NCI-H2196 treated with DMSO at 0.1 percent for 48 hours (cell line): Measurements from ENCODE around the gene PRR5L.
"Not testable (repeated sequence)": the region's sequence is repeated elsewhere in the genome, so short reads cannot be mapped to it uniquely, and the experiment has no call there.

Experiments used
- DNase-seq: peaks from one replicate; lab custom pipeline; 2025; ENCODE audit not compliant: unreplicated experiment; lab: John Stamatoyannopoulos, UW

Gene PRR5L

DNA sequence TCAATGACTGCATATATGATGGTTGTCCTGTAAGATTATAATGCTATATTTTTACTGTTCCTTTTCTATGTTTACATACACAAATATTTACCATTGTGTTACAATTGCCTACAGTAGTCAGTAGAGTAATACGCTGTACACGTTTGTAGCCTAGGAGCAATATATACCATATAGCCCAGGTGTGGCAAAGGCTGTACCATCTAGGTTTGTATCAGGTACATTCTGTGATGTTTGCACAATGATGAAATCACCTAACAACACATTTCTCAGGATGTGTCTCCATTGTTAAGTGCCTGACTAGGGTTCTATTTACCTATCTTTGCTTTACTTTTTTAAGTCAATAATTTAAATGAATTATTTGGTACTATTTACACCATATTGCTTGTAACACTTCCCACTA is 21.9 kb downstream of the PRR5L start:
- no peak for DNase-seq

DNA sequence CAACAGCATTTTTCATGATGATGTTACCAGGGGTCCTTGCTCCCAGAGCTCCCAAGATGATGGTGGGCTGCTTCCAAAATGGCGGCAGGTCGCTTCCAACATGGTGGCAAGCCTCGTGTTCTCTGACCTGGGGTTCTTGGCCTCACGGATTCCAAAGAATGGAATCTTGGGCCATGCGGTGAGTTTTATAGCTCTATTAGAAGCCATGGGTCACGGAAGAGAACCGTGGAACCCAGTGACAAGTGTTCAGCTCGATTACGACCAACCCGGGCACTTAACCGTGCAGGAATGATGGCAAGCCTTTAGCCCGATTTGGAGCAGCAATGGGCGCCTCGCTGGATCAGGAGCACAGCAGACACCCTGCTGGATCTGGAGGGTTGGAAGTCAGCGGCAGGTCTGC is 28.9 kb downstream of the PRR5L start:
- DNase-seq = not testable (repeated sequence)

DNA sequence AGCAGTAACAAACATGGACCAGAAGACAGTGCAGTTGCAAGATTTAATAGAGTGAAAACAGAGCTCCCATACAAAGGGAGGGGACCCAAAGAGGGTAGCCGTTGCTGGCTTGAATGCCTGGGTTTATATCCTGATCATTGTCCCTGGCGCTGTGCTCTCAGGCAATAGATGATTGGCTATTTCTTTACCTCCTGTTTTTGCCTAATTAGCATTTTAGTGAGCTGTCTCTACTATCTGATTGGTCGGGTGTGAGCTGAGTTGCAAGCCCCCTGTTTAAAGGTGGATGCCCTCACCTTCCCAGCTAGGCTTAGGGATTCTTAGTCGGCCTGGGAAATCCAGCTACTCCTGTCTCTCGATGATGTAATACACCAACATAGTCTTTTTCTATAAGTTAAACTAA is 29.3 kb downstream of the PRR5L start:
- DNase-seq = not testable (repeated sequence)

DNA sequence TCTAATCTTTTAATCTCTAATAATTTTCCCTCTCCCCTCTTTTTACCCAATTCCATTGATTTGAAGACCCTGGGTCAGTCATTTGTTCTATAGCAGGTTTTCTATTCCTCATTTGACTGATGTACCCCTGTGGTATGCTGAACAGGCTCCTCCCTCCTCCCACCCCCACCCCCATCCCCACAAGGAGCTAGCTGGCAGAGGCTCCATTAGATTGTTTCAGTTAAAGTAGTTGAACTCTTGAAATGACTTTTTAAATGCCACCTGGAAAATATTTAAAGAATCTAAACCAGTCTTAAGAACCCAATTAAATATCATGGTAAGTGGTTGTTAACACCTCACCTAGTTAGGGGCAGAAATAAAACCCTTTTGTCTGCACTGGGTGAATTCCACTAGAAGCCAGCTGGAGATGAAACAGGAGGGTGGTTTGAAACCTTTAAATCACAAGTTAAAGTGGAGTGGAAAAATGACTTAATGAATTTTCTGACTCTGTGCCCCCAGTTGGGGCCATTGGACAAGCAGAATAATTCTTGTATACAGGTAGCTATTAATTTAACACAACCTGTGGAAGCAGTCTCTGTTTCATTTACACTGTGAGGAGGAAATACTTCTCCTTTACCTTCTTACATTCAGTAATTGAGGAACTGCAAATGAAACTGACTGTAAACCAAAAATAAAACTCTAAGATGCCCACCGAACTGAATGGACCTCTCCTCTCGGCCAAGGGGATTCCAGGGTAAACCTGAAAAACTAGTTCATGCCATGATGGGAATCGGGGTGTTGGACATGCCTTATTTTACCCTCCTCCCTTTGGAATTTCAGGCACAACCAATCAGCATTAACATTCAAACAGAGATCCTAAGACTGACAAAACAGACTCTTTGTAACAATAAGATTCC is 30.7 kb downstream of the PRR5L start:
- DNase-seq = no peak

DNA sequence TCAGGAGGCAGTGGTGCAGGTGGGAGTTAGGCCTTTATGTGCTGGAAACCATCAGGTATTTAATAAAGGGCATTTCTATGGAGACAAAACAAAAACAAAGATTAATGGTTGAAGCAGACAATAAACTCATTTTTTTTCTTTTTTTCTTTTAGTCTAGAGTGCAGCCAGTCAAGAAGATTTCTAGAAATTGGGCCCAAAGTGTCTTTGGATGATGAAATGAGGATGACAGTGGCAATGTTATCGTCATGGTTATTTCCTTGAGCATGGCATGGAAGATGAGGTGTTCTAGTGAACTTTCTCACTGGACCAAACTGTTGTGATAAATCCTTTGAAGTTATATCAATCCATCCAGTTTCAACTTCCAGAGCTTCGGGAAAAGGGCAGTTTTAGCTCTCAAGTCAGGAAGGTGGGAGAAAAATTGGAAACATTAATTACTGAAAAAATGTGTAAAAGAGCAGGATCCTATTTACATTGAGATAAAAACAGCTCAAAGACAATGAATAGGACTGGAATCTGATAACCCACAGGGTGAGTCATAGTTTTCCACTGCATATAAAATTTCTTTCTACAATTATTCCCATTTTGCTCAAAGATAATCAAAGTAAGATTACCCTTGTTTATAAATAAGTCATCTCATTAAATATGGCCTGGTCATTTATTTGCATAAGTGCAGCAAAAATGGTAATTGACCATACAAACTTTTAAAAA is 33.0 kb downstream of the PRR5L start:
- no peak for DNase-seq

DNA sequence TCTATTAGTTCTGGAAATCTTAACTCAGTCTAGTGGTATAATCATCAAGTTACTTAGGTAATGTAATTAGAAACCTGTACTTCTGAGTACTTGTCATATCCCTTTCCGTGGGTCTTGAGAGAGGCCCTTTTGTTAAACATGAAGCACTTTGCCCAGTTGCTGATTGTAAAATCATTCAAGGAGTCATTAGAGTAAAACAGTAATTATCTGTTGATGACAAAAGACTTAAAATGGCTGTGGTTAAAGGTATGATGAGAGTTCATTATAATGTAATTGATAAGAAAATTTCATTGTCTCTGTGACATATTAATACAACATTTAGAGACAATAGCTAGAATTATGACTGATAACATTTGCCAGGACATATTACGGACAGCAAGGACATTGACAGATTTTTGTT is 34.3 kb downstream of the PRR5L start:
- DNase-seq = no peak

DNA sequence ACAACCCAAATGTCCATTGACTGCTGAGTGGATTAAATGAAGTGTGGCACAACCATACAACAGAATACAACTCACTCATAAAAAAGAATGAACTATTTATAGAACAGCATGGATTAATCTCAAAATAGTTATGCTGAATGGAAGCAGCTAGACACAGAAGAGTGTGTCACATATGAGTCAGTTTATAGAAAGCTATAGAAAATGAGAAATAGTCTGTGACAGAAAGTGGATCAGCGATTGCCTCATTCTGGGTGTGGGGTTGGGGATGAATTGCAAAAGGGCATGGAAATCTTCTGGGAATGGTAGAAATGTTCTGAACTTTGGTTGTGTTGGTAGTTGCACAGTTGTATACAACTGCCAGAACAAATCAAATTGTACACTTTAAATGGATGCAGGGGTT is 37.4 kb downstream of the PRR5L start:
- DNase-seq = no peak

DNA sequence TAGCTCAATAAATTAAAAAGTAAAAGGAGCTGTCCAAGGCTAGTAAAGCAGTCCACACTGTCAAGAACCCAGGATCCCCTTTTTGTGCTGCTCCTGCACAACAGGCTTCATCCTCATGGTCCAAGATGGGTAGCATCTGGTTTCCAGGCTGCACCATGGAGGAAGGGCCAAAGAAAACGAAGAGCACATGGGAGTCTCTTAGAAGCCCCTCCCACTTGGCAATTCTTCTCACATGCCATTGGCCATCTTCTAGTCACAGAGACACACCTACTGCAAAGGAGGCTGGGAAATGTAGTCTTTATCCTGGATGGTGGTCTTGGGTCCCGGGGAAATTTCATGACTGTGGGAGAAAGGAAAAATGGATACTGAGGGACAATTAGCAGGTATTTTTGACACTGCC is 37.8 kb downstream of the PRR5L start:
- DNase-seq = no peak

DNA sequence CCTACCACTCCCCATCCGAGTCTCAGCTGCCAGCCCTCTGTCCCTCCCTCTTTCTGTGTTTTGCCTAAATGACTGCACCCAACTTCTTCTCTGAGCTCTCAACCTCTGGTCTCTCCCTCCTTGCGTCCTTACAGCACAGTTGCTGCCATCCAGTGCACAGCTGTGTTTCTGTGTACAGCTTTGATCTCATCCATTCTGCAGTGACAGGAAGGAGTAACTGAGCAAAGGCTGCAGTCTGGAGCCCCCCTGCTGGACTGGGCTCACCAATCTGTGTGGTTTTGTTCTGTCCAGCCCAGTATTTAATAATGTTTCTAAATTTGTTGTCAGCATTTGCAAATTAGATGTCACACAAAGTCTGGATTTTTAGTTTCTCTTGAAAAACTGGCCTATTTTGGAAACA is 43.8 kb downstream of the PRR5L start:
- no peak for DNase-seq

DNA sequence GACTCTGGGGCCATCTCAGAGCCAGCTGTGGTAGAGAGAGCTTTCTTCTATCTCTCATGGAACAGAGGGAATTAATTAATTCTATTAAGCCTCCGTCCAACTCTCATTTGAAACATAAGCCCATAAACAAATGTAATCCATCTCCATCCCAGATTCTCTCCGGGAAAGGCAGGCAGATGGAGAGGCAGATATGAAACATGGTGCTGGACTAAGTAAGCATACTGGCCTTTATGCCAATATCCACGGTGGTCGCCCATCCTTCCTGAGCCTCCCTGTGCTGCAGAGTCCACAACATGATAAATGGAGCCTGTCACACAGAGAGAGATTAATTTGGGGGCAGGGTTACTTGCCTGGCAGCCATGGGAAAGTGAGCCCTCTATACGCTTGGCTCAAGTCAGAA is 44.8 kb downstream of the PRR5L start:
- DNase-seq = no peak

DNA sequence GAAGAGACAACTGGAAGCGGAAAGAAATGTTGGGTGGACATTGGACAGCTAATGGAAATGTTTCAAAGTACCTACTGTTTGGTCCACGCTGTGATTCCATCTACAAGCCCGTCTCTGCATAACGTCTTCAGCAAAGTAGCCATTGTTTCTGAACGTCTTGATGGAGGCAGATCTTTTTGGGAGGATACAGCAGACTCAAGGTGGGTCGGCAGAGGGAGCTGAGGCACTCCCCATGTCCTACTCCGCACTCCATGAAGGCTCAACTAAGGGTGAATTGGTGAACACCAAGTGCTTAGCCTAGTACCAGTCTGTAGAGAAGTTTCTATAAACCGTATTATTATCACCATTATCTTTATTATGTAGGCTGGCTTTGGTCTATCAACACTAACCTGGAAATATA is 45.8 kb downstream of the PRR5L start:
- DNase-seq = no peak

DNA sequence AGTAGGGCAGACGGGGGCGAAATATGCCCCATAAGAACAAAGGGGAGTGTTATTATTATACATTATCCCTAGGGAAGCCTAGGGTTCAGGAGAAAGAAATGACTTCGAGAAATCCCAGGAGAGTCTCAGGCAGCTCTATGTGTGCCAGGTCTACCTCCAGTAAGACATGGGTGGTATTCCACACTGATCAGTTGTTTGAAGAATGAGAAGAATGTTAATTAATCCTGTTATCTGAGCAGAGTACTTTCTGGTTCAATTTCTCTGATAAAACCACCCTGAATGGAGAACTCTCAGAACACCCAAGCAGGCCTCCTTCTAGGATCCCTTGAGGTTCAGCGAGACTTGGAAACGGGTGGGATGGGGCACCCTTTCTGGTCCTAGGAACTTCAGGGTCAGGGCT is 46.2 kb downstream of the PRR5L start:
- no peak for DNase-seq

DNA sequence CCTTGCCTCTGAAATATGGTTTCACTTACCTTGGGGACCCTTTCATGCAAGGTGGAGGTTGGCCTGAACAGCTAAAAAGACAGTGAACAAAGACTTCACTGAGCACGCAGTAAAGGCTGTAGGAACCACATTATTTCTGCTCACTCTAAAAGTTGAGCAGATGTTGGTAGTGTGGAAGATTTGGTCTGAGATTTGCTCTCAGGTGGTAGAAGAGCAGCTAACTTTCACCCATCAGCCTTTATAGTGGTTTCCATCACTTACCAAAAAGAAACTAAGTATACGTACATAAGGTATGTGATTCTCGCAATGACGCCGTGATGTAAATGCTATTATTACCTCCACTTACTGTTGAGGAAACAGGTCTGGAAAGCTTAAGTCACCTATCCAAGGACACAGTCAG is 47.3 kb downstream of the PRR5L start:
- DNase-seq = no peak

DNA sequence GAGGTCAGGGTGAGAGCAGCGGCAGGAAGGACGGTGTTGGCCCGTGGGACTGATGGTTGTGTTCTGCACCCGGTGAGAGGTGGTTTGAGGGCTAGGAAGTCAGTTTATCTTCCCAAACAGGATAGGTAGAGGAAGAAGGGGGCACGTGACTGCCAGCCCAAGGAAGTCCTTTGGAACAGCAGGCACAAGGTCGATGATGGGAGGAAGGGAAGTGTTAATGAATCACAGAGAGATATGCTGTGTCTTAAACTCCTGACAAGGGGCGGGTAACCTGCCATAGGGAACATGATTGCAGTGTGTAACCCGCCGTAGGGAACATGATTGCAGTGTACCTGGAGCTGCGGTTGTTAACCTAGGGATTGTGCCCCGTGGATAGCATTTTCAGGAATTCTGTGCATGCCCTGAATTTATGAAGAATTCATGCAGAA is 49.0 kb downstream of the PRR5L start:
- DNase-seq = no peak

DNA sequence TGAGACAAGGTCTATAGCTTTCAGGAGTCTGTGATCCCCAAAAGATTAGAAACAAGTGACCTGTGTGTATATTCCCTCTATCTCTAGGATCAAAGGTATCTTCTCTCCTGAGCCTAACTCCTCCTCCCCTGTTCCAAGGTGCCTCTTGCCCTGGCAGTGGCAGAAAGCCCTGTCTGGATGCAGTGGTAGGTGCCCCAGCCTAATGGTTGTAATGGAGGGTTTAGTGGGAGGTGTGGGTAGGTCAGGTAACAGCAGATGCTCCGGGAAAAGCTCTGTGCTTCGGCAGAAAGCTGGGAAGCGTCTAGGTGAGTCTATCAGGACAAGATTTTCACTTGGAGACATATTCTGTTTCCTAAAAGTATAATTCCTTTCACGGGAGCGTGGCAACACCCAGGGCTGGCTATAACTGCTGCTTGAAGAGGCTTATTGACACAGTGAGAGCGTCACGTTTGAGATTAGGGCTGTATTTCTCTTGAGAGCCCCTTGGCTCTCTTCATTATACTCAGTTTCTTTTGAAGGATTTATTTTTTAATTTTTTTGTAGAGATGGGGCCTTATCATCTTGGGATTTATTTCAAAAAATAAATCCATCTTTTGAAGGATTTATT is 49.5 kb downstream of the PRR5L start:
- no peak for DNase-seq

DNA sequence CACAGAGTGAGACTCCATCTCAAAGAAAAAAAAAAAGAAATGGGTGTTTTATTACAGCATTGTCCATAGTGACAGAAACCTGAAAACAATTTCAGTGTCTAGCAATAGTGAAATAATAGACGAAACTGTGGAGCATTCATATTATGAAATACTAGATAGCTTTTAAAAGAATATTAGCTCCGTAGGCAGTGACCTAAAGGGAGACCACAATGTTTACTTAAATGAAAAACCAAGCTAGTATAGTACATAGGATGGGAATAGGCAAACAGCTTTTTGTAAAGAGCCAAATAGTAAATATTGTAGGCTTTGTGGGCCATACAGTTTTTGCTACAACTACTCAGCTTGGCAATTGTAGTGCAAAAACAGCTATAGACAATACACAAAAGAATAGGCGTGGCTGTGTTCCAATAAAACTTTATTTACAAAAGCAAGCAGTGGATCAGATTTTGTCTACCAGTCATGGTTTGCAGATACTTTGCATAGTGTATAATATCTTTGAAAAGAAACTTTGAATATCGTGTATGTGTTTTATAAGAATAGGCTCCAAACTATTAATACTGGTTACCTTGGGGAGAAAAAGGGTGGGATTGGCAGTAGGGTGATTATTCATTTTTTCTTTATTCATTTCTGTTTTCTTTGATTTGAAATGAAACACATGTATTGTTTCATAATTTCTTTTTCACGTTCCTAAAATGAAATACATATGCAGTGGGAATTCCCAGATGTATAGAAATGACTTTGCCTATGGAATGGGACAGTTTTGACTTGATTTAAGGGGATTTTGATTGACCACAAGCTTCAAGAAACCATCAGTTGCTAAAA is 50.7 kb downstream of the PRR5L start:
- no peak for DNase-seq

DNA sequence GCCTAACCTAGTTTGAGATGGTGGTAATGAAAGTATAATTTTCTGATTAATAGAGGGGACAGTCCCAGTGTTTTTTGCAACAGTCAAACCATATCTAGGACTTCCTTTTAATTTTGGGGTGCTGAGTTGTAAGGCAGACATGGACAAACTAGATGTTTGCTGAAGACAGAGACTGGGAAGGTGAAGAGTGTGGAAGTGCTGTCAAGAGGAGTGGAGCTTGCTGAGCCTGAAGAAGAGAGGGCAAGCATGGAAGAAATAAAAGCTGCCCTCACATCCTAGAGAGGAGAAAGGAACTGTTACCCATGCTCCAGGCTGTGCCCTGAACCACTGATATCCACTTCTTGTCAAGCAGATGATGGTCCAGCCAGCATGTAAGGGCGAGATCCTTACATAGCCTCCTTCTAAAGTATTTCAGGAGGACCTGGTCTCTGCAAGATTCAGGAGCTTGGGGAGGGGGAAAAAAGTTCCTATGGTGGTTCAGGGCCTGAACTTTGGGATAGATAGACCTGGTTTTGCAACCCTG is 51.4 kb downstream of the PRR5L start:
- DNase-seq = no peak

DNA sequence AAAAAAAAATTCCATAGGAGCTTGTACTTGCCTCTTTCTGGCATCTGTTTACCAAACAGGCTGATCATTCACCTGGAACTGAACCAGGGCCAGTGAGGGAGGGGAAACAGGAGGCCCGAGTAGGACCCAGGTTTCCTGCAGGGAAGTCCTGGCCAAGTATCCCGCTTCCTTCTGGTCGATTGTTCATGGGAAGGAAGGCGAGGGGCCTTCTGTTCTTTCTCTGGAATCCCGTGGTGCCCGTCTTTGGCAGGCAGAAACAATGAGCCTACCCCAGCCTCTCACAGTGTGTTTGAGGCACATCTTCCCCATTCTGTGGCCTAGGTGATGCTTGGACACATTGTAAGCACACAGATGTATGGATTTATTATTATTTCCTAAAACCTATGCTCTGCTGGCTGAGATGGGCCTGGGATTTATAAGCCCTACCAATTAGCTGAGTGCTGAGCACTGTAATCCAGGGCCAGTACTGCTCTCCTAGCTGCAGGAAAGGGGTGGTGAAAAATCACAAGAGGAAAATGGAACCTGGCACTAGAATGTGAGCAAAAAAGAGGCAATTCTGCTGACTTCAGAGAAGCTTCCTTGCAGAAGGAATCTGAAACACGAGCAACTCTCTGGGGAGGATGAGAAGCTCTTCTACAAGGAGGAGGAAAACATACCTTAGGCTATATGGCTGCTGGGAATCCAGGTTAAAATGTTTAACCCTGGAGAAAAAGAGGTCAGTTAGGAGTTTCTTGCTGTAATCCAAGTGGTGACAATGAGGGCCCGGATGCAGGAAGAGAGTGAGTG is 53.5 kb downstream of the PRR5L start:
- DNase-seq = no peak

DNA sequence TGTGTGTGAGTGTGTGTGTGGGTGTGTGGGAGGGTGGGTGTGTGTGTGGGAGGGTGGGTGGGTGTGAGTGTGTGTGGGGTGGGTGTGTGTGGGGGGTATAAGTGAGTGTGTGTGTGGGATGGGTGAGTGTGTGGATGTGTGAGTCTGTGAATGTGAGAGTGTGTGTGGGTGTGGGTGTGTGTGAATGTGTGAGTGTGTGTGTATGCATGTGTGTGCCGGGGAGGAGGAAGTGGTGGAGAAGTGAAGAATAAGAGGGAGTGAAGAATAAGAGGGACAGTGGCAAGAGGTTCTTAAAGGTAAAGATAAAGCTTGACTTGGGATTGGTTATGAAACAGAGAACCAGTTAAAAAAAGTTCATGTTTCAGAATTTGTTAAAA is 54.0 kb downstream of the PRR5L start:
- no peak for DNase-seq

DNA sequence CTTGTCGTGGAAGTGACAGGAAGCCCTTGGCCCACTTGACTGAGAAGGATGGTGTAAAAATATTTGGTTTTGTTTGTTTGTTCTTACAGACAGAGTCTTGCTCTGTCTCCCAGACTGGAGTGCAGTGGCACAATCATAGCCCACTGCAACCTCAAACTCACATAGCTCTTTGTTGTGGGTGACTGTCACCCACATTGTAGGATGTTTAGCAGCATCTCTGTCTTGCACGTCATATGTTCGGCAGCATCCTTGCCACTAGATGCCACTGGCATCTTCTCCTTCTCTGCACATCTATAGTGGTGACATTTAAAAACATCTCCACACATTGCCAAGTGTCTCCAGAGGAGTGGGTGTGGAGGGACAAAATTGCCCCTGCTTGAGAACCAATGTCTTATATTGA is 56.8 kb downstream of the PRR5L start:
- DNase-seq = no peak
